GM12891 (cell line): ENCODE data around the gene SEPTIN7.

Experiments used
- PAX5 ChIP-seq: IDR thresholded peaks from 2 replicates; pipeline ENCODE4 v1.6.1; 2011; ENCODE audit warnings: low read length, moderate library complexity, mild to moderate bottlenecking; ENCODE audit not compliant: insufficient read depth, severe bottlenecking
- POLR2A ChIP-seq: IDR thresholded peaks from 2 replicates; pipeline ENCODE4 v1.6.1; 2011; ENCODE audit warnings: low read depth, low read length, control low read depth
- POLR2AphosphoS5 ChIP-seq: IDR thresholded peaks from 2 replicates; pipeline ENCODE4 v1.6.1; 2011; ENCODE audit warnings: low read depth, low read length, control low read depth
- POU2F2 ChIP-seq: IDR thresholded peaks from 2 replicates; pipeline ENCODE4 v1.6.1; 2011; ENCODE audit warnings: low read depth, mild to moderate bottlenecking, control low read depth, low read length, moderate library complexity
- SPI1 ChIP-seq: IDR thresholded peaks from 2 replicates; pipeline ENCODE4 v1.6.1; 2011; ENCODE audit warnings: low read depth, low read length, control low read depth
- TAF1 ChIP-seq: IDR thresholded peaks from 2 replicates; pipeline ENCODE4 v1.6.1; 2011; ENCODE audit warnings: low read depth, low read length, control low read depth

GRCh38 chr7:35804231-35804970 lies 3.5 kb downstream of the SEPTIN7 start:
- TF ChIP-seq POLR2A (no peak), POLR2AphosphoS5 (no peak), TAF1 (no peak), PAX5 (no peak), SPI1 (no peak), POU2F2 (no peak)
